Activated naive CD8-positive, alpha-beta T cell treated with anti-CD3 and anti-CD28 coated beads, Interleukin-2, amount 10 ng/mL, durations not matched to agents 7 days and 5 days (primary cell): ENCODE measurements around the gene PTTG1IP. TPM values are rescaled to one million over a fixed set of nuclear protein-coding genes. Genes with fewer than 3 reads are reported as not detected.

Source experiments
- ATAC-seq: fragments of 150-1000 bp; cut with Tn5 transposase; one replicate; pipeline ENCODE4 v1.10.0; 2021; ENCODE audit warnings: low read depth, moderate library complexity
- POLR2A ChIA-PET: fragments of 350-600 bp; sonication (Branson Sonifier 250); formaldehyde crosslinking; loops from one replicate; lab custom pipeline; 2021; ENCODE audit warnings: antibody characterized with exemption; lab: Charles Lee
- DNase-seq: peaks from one replicate; pipeline ENCODE4 v3.0.0; 2021
- H3K27ac Mint-ChIP-seq: one replicate; pipeline ENCODE4 v1.8.0; 2022; ENCODE audit warnings: mild to moderate bottlenecking, mixed read lengths
- H3K27me3 Mint-ChIP-seq: one replicate; pipeline ENCODE4 v1.8.0; 2022; ENCODE audit warnings: mild to moderate bottlenecking, moderate library complexity, mixed read lengths
- H3K36me3 Mint-ChIP-seq: one replicate; pipeline ENCODE4 v1.8.0; 2021; ENCODE audit warnings: mild to moderate bottlenecking, mixed read lengths
- H3K4me1 Mint-ChIP-seq: one replicate; pipeline ENCODE4 v1.8.0; 2021; ENCODE audit warnings: mixed read lengths
- H3K4me3 Mint-ChIP-seq: one replicate; pipeline ENCODE4 v1.8.0; 2022; ENCODE audit warnings: mild to moderate bottlenecking, moderate library complexity, mixed read lengths
- H3K9me3 Mint-ChIP-seq: one replicate; pipeline ENCODE4 v1.8.0; 2021; ENCODE audit warnings: mixed read lengths
- total RNA-seq, 2 experiments: library from RNA; stranded (reverse); gene quantifications; one replicate each; pipeline ENCODE4 v1.2.3, GENCODE V29; 2021

PTTG1IP gene
- total RNA-seq, 2 experiments from 2014 or later = 66.1 to 73.2 TPM

DNA sequence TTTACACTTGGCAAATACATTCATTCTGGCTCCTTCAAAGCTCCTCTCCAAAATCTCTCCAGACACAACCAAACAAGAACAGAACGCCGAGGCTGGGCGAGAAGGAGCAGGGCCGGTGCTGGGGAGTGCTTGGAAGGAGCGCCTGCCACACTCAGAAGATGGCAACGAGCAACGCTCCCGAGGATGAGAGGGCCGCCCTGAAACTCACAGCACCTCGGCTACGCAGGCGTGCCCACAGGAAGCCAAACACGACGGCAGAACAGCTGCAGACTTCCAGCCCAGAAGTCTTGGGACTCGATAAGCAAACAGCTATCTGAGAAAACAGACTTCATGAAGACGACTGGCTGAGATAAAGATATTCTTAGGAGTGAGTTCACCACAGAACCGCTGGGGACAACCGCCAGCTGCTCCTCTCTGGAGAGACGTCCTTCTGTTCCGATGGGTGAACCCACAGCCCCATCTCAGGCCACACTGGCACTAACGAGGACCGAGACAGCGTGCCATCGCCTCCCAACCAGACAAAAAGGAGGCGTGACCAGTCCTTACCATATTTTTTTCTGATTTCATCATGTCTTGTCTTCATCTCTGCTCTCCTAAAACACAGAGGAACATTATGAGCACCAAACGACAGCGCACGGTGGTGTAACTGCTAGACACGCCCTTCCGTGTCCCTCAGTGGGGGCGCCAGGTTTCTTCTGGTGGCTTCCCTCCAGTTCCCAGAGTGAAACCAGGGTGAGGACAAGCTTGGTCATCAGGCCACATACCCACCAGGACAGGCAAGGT lies 18.6 kb downstream of the PTTG1IP start:
- Mint-ChIP-seq H3K9me3 (no peaks in the 10 kb centered on the region), H3K4me3 (no peak overlapping the region), H3K4me1 (peaks cover 9% of the 10 kb centered on the region), H3K36me3 (peaks cover 22% of the 10 kb centered on the region), H3K27me3 (no peaks in the 10 kb centered on the region), H3K27ac (no peak overlapping the region)
- no peak for ATAC-seq
- no peak for DNase-seq
- POLR2A ChIA-PET = no interaction called here

DNA sequence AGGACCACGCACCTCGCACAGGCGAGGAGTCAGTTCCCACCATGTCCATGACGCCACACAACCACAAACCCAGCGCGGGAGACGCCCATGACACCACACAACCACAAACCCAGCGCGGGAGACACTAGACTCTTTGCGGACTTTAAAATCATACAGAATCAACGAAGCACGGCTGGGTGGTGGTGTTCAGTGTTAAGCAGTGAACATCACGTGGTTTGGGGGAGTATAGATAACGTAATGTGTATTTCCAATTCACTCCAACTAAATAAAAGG lies 19.2 kb downstream of the PTTG1IP start:
- POLR2A ChIA-PET = no interaction called here
- no peaks in the 10 kb centered on the region for H3K27me3 Mint-ChIP-seq
- peaks cover 9% of the 10 kb centered on the region for H3K4me1 Mint-ChIP-seq
- no peaks in the 10 kb centered on the region for H3K9me3 Mint-ChIP-seq
- no peak overlapping the region for H3K27ac Mint-ChIP-seq
- ATAC-seq (no peak), DNase-seq (no peak)
- H3K36me3 Mint-ChIP-seq = peaks cover 22% of the 10 kb centered on the region
- no peak overlapping the region for H3K4me3 Mint-ChIP-seq

DNA sequence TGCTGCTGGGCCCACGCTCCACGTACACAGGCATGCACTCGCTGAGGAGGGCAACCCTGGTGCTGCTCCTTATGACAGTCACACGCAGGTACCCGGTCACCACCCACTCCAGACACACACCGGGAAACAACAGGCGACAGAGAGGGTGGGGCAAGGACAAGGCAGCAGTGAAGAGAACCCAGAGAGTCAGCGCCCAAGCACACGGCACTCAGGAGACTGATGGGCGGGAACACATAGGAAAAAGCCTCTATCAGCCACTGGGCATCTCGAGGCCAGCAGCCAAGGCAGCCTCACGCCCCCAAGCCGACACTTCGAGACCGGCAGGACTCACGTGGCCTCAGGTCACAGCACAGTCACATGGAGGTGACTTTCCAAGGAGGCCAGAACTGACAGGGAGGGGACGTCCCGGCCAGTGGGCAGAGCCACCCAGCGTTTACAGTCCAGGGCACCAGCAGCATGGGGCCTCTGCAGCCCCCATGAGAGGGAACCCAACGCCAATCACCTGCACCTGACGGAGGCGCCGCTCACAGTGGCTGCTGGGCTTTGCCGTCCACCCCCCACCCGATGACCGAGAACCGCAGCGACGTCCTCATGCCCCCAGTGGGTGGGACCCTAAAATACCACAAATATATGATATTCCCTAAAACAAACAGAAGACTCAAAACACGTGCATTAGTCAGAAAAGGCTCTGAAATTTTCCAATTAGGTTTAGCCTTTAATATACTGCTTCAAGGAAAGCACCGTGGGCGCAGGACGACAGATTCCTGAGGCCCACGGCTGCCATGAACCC lies 19.7 kb downstream of the PTTG1IP start:
- no peak overlapping the region for H3K27ac Mint-ChIP-seq
- no peak for DNase-seq
- POLR2A ChIA-PET = interaction anchor here (0.7 kb wide), 1 partner anchor 20 kb away, joined by 3 read pairs; the partner anchor contains the start of gene PTTG1IP
- H3K4me1 Mint-ChIP-seq = peaks cover 9% of the 10 kb centered on the region
- no peak for ATAC-seq
- peaks cover 21% of the 10 kb centered on the region for H3K36me3 Mint-ChIP-seq
- no peak overlapping the region for H3K4me3 Mint-ChIP-seq
- H3K27me3 Mint-ChIP-seq = no peaks in the 10 kb centered on the region
- H3K9me3 Mint-ChIP-seq = no peaks in the 10 kb centered on the region

GRCh38 chr21:44850905-44851657 lies 22.4 kb downstream of the PTTG1IP start:
- H3K36me3 Mint-ChIP-seq = peaks cover 15% of the 10 kb centered on the region
- peaks cover 14% of the 10 kb centered on the region for H3K4me1 Mint-ChIP-seq
- H3K9me3 Mint-ChIP-seq = no peaks in the 10 kb centered on the region
- H3K27ac Mint-ChIP-seq = peak overlapping the region; percentile 12
- H3K27me3 Mint-ChIP-seq = no peaks in the 10 kb centered on the region
- POLR2A ChIA-PET = interaction anchor here (0.9 to 1.6 kb wide), 3 partner anchors 8 to 34 kb away, joined by 3 to 4 read pairs (median 3); partner anchors contain the start of genes PTTG1IP and SUMO3
- no peak overlapping the region for H3K4me3 Mint-ChIP-seq
- ATAC-seq (no peak), DNase-seq (peak; percentile 9)

DNA sequence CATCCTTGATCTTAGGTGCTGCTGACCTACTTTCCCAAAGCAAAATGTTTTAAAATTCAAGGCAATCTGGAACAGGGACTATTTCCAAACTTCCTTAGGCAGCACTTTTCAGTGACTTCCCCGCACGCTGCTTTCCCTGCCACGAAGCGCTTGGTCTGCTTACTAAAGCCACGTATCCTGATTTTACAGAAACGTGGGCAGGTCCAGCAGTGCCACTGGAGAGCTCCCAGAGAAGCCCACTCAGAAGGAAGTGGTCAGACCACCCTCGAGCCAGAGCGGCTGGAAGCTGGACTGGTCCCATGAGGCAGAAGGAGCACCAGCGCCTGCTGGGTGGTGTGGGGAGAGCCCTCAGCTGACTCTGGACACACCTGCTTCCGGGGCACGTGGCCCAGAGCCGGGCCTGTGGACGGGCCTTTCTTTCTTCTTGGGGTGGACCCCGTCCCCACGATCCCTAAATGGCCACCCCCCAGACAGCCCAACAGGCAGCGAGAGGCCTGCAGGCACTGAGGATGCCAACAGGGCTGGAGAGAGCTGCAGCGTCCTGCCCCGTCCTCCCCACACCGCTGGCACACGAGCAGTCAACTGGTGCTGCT lies 23.2 kb downstream of the PTTG1IP start:
- POLR2A ChIA-PET = interaction anchor here (0.9 to 1.6 kb wide), 3 partner anchors 9 to 33 kb away, joined by 3 to 4 read pairs (median 3); partner anchors contain the start of genes PTTG1IP and SUMO3
- no peak for DNase-seq
- H3K4me3 Mint-ChIP-seq = no peak overlapping the region
- ATAC-seq = no peak
- H3K27me3 Mint-ChIP-seq = no peaks in the 10 kb centered on the region
- H3K36me3 Mint-ChIP-seq = peaks cover 13% of the 10 kb centered on the region
- no peak overlapping the region for H3K27ac Mint-ChIP-seq
- no peaks in the 10 kb centered on the region for H3K9me3 Mint-ChIP-seq
- H3K4me1 Mint-ChIP-seq = peaks cover 14% of the 10 kb centered on the region

DNA sequence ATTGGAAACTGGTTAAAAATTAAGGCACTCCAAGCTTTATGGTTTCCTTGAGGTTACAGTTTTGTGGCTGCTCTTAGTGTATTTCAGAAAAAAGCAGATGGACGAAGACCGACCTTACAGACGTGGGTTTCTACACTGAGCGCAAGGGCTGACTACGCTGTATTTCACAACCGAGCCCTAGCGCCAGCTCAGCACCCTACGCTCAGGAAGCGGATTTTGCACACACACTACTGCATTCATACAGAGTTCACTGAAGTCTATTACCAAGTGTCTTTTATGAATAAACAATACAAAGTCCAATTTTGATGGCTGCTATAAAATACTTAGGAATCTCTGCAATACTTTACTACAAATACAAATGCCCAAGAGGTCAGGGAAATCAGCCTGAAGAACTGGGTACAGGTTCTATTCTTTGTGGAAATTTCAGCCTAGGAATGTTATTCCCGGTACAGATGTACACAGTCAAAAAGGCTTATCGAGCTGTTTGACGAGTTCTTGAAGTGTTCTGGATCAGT lies 23.8 kb downstream of the PTTG1IP start:
- Mint-ChIP-seq H3K27ac (no peak overlapping the region), H3K4me3 (no peak overlapping the region), H3K36me3 (peaks cover 9% of the 10 kb centered on the region), H3K4me1 (peaks cover 14% of the 10 kb centered on the region), H3K9me3 (no peaks in the 10 kb centered on the region), H3K27me3 (peaks cover under 1% of the 10 kb centered on the region)
- POLR2A ChIA-PET = interaction anchor here (1.4 to 1.6 kb wide), 2 partner anchors 24 to 32 kb away, joined by 3 to 4 read pairs; partner anchors contain the start of genes PTTG1IP and SUMO3
- DNase-seq (no peak), ATAC-seq (no peak)

GRCh38 chr21:44848821-44849521 lies 24.5 kb downstream of the PTTG1IP start:
- Mint-ChIP-seq H3K4me3 (no peak overlapping the region), H3K9me3 (no peaks in the 10 kb centered on the region), H3K36me3 (peaks cover 9% of the 10 kb centered on the region), H3K27ac (no peak overlapping the region), H3K4me1 (peaks cover 14% of the 10 kb centered on the region), H3K27me3 (peaks cover 2% of the 10 kb centered on the region)
- DNase-seq (no peak), ATAC-seq (no peak)
- POLR2A ChIA-PET = interaction anchor here (1.6 kb wide), 1 partner anchor 24 kb away, joined by 4 read pairs; the partner anchor contains the start of gene PTTG1IP

- POLR2A ChIA-PET = interaction anchor here (0.6 kb wide), 1 partner anchor 1579 kb away, joined by 6 read pairs; no protein-coding TSS in a partner anchor
- DNase-seq (no peak), ATAC-seq (no peak)
- H3K27ac Mint-ChIP-seq = no peak overlapping the region
- peaks cover 7% of the 10 kb centered on the region for H3K36me3 Mint-ChIP-seq
- H3K27me3 Mint-ChIP-seq = peaks cover 2% of the 10 kb centered on the region
- peaks cover 13% of the 10 kb centered on the region for H3K4me1 Mint-ChIP-seq
- no peak overlapping the region for H3K4me3 Mint-ChIP-seq
- H3K9me3 Mint-ChIP-seq = no peaks in the 10 kb centered on the region
Observed at GRCh38 chr21:44847261-44848056, 26.0 kb downstream of the PTTG1IP start.

GRCh38 chr21:44846485-44847260 lies 26.8 kb downstream of the PTTG1IP start:
- ATAC-seq = peak; percentile 57
- DNase-seq = no peak
- POLR2A ChIA-PET = interaction anchor here (0.6 kb wide), 1 partner anchor 1579 kb away, joined by 6 read pairs; no protein-coding TSS in a partner anchor
- peak overlapping the region; percentile 59 for H3K4me3 Mint-ChIP-seq
- H3K9me3 Mint-ChIP-seq = no peaks in the 10 kb centered on the region
- H3K27ac Mint-ChIP-seq = no peak overlapping the region
- H3K36me3 Mint-ChIP-seq = peaks cover 7% of the 10 kb centered on the region
- peaks cover 2% of the 10 kb centered on the region for H3K27me3 Mint-ChIP-seq
- peaks cover 6% of the 10 kb centered on the region for H3K4me1 Mint-ChIP-seq

DNA sequence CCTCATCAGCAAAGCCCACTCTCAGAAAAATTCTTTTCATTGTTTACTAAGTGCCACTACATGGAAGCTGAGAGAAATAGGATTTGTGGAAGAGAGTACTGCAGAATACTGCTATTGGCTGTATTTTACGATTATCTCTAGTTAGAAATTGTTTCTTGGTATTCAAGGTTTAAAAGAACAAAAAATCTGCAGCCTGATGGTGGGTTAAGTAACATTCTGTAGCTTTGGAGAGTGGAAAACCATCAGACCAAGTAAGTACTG lies 27.3 kb downstream of the PTTG1IP start:
- Mint-ChIP-seq H3K27me3 (peaks cover 2% of the 10 kb centered on the region), H3K9me3 (no peaks in the 10 kb centered on the region), H3K4me1 (peaks cover 5% of the 10 kb centered on the region), H3K36me3 (peaks cover 6% of the 10 kb centered on the region), H3K4me3 (peak overlapping the region; percentile 59), H3K27ac (no peak overlapping the region)
- POLR2A ChIA-PET = no interaction called here
- no peak for DNase-seq
- no peak for ATAC-seq
